HG02588 (cell line): ENCODE results near the gene DAPK3.

Experiments used
- ATAC-seq: cut with Tn5 transposase; IDR thresholded peaks from one replicate; pipeline ENCODE4 v1.9.1; 2021; ENCODE audit warnings: mild to moderate bottlenecking, moderate library complexity; ENCODE audit not compliant: unreplicated experiment

The DAPK3 gene

DNA sequence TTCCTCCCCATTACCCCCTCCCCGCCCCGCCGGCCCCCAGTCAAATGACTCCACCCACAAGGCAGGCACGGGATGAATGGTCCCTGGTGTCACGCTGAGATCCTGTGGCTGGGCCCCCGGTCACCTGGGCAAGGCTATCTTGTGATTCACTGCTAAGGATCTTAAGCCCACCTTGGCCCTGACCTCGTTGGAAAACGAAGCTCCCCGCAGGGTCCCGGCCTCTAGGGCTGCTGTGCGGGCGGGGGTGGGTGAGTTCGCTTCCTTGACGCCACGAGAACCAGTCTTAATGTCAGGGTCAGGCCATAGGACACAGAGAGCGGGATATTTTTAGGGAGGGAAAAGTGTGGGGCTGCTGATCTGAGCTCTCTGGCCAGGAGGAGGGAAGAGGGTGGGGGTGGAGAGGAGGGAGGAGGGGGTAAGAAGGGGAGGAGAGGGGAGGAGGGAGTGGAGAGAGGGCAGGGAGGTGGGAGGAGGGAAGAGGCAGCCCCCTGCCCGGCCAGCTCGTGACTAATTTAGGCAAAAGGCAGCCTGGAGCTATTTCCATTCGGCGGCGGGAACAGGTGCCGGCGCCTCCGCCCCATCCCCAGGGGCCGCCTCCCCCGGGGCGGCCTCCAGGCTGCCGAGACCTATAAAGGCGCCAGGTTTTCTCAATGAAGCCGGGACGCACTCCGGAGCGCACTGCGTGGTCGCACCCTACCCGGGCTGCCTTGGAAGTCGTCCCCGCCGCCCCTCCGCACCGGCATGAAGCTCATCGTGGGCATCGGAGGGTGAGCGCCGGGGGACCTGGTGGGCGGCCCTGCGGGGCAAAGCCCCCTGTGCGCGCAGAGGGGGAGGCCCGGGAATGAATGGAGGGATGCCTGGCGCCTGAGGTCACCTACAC, 37.7 kb downstream of the DAPK3 start, which contains the start of gene NMRK2:
NMRK2 (plus strand) TSS at position 139 of the 880 bp plus-strand sequence; CDS start at position 742, 603 bp downstream.
- ATAC-seq = no peak

DNA sequence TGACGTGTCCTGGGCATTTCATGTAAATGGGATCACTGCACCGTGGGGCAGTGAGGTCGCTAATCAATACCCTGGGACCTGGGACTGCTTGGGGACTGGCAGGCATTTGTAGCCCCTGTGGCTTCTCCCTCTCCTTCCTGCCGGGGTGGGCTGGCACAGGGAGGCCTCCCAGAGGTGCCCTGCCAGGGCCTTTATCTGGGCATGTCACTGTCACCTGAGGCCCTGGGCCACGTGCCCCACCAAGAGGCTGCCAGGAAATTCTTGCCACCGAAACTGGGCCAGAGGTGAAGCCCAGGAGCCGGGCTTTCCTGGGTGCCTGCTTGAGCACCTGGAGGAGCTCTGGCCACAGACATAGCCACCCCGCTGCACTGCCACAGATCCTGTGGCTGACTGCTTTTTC, 39.9 kb downstream of the DAPK3 start:
- ATAC-seq = no peak

DNA sequence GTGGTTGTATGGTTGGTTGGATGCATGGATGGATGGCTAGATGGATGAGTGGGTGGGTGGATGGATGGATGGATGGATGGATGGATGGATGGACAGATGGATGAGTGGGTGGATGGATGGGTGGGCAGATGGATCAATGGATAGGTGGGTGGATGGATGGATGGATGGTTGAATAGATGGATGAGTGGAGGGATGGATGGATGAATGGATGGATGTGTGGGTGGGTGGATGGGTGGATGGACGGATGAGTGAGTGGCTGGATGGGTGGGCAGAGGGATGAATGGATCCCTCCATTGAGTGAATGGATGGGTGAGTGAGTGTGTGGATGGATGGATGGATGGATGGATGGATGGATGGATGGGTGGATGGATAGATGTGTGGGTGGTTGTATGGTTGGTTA, 47.0 kb downstream of the DAPK3 start:
- no peak for ATAC-seq

DNA sequence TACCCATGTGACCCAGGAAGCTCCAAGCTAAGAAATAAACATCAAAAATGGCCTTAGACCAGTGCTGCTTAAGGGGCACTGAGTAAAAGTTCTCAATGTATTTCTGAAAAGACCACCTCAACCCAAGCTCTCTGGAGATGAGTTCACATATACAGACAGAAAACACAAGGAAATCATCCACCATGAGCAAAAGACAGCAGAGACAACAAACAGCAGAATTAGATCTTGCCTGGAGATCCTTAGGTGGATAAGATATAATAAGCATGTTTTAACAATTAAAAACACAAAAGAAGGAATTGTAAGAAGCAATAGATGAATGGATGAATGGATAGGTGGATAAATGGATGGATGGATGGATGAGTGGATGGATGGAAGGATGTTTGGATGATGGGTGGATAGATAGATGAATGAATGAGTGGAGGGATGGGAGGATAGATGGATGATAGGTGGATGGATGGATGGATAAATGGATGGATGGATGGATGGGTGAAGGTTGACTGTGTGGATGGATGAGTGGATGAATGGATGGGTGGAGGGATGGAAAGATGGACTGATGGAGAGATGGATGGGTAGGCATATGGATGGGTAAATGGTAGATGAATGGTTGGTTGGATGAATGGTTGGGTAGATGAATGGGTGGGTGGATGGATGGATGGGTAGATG, 47.7 kb downstream of the DAPK3 start:
- ATAC-seq = no peak

DNA sequence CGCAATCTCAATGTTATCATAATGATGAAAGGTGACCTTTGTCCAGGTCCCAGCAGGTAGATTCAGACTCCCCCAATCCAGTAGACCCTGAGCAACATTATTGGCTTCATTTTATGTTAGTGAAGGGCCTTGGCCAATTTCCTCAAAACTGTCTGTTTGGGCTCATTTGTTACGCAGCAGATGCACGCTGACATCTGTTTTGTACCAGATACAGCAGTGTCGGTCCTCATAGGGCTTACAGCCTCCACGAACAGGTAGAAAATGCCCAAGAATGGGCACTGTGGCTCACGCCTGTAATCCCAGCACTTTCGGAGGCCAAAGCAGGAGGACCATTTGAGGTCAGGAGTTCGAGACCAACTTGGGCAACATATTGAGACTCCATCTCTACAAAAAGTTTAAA, 51.1 kb downstream of the DAPK3 start:
- no peak for ATAC-seq

DNA sequence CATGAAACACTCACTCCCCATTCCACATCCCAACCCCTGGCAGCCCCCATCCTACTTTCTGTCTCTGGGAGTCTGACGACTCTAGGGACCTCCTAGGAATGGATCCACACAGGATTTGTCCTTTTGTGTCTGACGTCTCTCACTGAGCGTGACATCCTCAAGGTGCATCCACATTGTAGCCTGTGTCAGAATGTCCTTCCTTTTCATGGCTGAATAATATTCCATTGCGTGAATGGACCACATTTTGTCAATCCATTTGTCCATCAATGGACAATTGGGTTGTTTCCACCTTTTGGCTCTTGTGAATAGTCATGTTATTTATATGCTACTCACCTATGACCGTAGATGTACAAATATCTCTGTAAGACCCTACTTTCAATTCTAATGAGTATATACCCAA, 54.9 kb downstream of the DAPK3 start:
- ATAC-seq = no peak

DNA sequence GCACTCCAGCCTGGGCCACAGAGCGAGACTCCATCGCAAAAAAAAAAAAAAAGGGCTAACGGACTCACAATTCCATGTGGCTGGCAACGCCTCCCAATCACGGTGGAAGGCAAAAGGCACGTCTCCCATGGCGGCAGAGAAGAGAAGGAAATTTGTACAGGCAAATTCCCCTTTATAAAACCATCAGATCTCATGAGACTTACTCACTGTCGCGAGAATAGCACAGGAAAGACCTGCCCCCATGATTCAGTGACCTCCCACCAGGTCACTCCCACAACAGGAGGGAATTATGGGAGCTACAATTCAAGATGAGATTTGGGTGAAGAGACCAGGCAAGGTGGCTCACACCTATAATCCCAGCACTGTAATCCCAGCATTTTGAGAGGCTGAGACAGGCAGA, 56.7 kb downstream of the DAPK3 start:
- ATAC-seq = no peak

DNA sequence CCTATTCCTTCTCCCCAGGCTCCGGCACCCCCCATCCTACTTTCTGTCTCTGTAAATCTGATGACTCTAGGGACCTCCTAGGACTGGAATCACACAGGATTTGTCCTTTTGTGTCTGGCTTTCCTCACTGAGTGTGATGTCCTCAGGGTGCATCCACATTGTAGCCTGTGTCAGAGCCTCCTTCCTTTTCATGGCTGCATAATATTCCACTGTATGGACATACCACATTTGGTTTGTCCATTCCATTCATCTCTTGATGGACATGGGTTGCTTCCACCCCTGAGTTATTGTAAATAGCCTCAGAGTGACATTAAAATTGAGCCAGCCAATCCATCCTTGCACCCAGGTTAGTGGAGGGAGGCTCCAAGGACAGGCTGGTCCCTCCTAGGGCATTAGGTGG, 60.8 kb downstream of the DAPK3 start:
- ATAC-seq = no peak
